HG03066 (cell line): Measurements from ENCODE around the gene LAPTM5.

Experiments used
- ATAC-seq: cut with Tn5 transposase; IDR thresholded peaks from one replicate; pipeline ENCODE4 v1.9.1; 2021; ENCODE audit warnings: low read depth; ENCODE audit not compliant: unreplicated experiment

Gene LAPTM5

GRCh38 chr1:30732277-30732996 is 25.1 kb downstream of the LAPTM5 start:
- ATAC-seq = no peak

- ATAC-seq = no peak
Measured at GRCh38 chr1:30731806-30732276, 25.7 kb downstream of the LAPTM5 start.

- ATAC-seq = no peak
Measured at GRCh38 chr1:30731109-30731805, 26.3 kb downstream of the LAPTM5 start.

- ATAC-seq = no peak
Measured at GRCh38 chr1:30730346-30731108, 27.0 kb downstream of the LAPTM5 start.

GRCh38 chr1:30729901-30730300 is 27.7 kb downstream of the LAPTM5 start:
- ATAC-seq = no peak

- ATAC-seq = no peak
Measured at GRCh38 chr1:30728832-30729638, 28.5 kb downstream of the LAPTM5 start.

- ATAC-seq = no peak
Measured at GRCh38 chr1:30728340-30728739, 29.2 kb downstream of the LAPTM5 start.

- ATAC-seq = no peak
Measured at GRCh38 chr1:30727824-30728223, 29.8 kb downstream of the LAPTM5 start.

GRCh38 chr1:30726773-30727684 is 30.5 kb downstream of the LAPTM5 start:
- no peak for ATAC-seq

- no peak for ATAC-seq
Measured at GRCh38 chr1:30726236-30726635, 31.3 kb downstream of the LAPTM5 start.

- ATAC-seq = no peak
Measured at GRCh38 chr1:30725450-30726095, 32.0 kb downstream of the LAPTM5 start.

GRCh38 chr1:30724655-30725421 is 32.7 kb downstream of the LAPTM5 start:
- ATAC-seq = no peak

- no peak for ATAC-seq
Measured at GRCh38 chr1:30724175-30724574, 33.4 kb downstream of the LAPTM5 start.

- ATAC-seq = no peak
Measured at GRCh38 chr1:30723331-30723755, 34.2 kb downstream of the LAPTM5 start, which contains the start of gene MATN1. MATN1 (minus strand) TSS chr1:30723585; CDS start chr1:30723551, 34 bp downstream.

- ATAC-seq = no peak
Measured at GRCh38 chr1:30721812-30722537, 35.6 kb downstream of the LAPTM5 start.

- ATAC-seq = no peak
Measured at GRCh38 chr1:30721341-30721793, 36.2 kb downstream of the LAPTM5 start.
